NOMO-1 treated with dmso at 0.1 percent for 144 hours (cell line): ENCODE measurements around the gene OR14I1.

Source experiments
- DNase-seq: peaks from one replicate; lab custom pipeline; 2025; ENCODE audit not compliant: unreplicated experiment; lab: John Stamatoyannopoulos, UW

OR14I1 gene

GRCh38 chr1:248702714-248703113 lies at the start of gene OR14I1:
TSS of gene OR14I1 (minus strand) at chr1:248702766.
- DNase-seq: no peak

DNA sequence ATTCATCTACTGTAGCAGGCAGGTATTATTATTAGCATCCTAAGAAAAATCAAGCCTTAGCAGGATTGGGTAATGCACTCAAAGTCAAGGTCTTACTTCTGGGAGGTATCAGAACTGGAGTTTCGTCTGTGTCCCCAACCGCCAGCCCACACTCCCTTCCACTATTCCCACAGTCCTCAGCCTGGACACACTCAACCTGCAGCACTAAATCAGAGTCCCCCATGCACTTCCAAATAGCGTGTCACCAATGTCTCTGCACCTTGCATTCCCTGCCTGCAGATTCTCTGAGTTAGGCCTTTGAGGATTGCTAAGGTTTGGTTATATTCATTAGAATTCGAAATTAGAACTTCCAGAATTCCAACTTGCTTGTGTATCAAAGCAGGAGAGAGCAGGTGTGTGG lies 49.1 kb upstream of the OR14I1 start:
- DNase-seq: no peak

GRCh38 chr1:248751142-248751541 lies 48.6 kb upstream of the OR14I1 start:
- DNase-seq: no peak

GRCh38 chr1:248750496-248750895 lies 47.9 kb upstream of the OR14I1 start:
- no peak for DNase-seq

GRCh38 chr1:248748211-248748610 lies 45.6 kb upstream of the OR14I1 start:
- DNase-seq: no peak

DNA sequence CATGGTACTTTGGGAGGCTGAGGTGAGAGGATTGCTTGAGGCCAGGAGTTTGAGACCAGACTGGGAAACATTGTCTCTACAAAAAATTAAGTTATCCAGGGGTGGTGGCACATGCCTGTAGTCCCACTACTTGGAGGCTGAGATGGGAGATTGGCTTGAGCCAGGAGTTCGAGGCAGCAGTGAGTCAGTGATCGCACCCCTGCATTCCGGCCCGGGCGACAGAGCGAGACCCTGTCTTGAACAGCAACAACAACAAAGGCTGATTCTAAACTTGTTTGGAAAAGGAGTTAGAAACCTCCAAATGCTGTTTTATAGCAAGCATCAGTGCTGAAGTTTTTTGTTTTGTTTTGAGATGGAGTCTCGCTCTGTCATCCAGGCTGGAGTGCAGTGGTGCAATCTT lies 38.3 kb upstream of the OR14I1 start:
- no peak for DNase-seq

- DNase-seq: peak; percentile 30
Measured at GRCh38 chr1:248739572-248740205, 37.1 kb upstream of the OR14I1 start.

- DNase-seq: no peak
Measured at GRCh38 chr1:248737457-248737856, 34.9 kb upstream of the OR14I1 start.

GRCh38 chr1:248736977-248737376 lies 34.4 kb upstream of the OR14I1 start:
- DNase-seq: no peak

GRCh38 chr1:248733566-248733965 lies 31.0 kb upstream of the OR14I1 start:
- no peak for DNase-seq

DNA sequence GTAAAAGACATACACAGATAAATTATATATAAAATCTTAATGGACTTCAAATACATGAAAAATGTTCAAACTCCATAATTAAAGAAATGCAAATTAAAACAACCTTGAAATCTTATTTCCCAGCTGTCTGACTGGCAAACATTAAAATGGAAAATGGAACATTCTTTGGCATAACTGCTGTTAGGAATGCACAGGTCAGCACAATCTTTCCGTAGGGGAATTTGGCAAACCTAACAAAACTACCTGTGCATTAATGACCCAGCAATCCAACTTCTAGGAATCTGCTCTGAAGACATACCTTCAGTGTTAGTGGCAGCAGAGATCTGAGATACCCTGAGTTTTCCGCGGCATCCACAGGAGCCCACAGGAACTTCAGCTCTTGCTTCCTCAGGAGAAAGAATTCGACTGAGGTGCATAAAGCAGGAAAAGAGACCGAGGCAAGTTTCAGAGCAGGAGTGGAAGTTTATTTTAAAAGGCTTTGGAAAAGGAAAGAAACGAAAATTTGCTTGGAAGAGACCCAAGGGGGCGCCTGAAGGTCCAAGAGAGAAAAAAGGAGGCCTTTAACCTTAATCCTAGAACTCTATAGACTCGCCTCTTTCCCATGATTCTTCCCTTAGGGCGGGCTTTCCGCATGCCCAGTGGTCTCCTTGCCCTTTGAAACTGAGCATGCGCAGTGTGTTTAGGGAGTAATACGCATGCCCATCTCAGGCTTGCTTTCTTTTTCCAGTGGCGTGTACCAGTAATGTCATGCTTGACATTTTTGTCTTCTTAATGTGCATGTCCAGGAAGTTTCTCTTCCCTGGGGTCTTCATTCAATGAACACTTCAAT lies 28.2 kb upstream of the OR14I1 start:
- DNase-seq: no peak

- no peak for DNase-seq
Measured at GRCh38 chr1:248714248-248714647, 11.7 kb upstream of the OR14I1 start.

- DNase-seq: peak; percentile 61
Measured at GRCh38 chr1:248710305-248710900, 7.8 kb upstream of the OR14I1 start.

GRCh38 chr1:248704606-248705005 lies 2.0 kb upstream of the OR14I1 start:
- DNase-seq: no peak

DNA sequence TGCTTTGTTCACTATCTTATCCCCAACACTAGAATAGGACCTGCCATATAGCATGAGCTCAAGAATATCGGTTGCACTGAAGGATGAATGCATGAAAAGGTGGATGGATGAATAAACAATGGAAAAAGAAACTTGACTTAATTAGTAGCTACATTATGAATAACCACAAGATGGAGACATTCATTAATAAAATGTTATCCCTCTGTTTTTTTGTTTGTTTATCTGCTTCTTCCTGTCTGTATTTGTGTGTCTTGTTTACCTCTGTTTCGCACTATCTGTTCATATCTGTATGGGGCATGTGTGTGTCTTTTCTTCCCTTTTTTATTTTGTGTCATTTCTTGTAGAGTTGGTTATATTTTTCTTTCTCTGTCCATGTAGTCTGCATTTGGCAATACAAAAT lies 1.1 kb upstream of the OR14I1 start:
- no peak for DNase-seq

DNA sequence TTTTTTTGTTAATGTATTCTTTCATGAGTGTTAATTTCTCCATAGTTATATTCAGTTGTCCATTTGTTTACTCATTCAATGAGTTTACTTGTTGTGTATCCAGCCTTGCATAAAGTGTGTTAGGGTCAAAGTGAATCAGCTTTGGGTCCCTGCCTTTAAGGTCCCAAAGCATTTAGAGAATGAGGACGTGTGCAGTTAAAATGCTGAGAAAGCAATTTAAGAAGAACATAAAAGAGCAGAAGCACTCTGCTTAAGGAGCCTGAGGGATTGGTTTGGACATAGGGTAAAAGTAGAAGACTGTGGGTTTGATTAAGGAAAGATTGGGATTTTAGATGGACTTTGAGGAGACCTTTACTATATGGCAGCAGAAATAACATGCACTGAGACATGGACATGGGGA lies 3.5 kb downstream of the OR14I1 start:
- no peak for DNase-seq

DNA sequence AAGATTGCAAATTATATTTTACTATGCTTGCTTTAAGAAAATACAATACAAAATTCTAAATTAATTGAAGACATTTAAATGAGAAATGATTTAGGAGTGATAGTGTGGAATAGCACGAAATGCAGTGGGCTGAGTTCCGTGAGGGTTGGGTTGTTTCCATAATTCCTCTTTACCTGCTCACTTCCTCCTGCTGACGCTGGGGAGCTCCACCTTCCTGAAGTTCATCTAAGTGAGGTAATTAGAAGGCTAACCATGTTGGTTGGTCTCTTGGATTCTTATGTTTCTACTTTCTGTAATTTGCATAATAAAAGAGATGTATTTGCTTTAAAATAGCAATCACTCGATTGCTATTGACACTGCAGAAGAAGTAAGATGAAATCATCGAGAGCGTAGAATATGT lies 4.7 kb downstream of the OR14I1 start:
- no peak for DNase-seq

DNA sequence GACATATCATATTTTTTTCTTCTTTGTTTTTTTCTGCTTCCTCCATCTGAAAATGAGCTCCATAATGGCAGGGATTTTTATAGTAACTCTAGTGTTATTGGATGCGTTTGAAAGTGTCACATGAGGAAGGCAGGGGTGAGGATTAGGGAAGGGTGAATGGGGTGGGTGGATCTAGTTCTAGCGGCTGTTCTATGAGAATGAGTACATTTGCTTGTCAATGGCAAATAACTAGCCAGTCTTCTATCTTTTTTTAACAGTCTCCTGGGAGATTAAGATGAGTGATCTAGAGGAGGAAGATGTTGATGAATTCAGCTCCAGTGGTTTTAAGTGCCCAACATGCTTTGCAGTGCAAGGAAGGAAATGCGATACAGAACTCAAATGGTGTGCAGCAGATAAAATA lies 5.8 kb downstream of the OR14I1 start:
- DNase-seq: no peak

DNA sequence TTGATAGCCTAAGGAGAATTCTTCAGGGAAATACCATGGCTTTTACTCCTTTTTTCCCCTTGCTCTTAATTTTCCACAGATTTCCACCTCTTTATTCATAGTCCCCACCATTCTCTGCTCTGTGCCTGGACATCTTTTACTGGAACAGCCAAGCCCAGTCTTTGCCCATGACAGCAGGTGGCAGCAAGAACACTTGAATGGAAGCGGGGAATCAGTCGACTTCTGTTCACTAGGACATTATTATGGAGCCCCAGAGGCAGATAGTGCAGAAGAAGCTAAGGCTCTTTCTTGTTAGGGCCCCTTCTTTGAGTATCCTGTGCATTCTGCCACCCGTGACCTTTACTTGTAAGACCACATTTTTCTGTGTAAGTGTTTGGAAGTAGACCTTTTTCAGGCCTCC lies 6.3 kb downstream of the OR14I1 start:
- DNase-seq: peak; percentile 23

DNA sequence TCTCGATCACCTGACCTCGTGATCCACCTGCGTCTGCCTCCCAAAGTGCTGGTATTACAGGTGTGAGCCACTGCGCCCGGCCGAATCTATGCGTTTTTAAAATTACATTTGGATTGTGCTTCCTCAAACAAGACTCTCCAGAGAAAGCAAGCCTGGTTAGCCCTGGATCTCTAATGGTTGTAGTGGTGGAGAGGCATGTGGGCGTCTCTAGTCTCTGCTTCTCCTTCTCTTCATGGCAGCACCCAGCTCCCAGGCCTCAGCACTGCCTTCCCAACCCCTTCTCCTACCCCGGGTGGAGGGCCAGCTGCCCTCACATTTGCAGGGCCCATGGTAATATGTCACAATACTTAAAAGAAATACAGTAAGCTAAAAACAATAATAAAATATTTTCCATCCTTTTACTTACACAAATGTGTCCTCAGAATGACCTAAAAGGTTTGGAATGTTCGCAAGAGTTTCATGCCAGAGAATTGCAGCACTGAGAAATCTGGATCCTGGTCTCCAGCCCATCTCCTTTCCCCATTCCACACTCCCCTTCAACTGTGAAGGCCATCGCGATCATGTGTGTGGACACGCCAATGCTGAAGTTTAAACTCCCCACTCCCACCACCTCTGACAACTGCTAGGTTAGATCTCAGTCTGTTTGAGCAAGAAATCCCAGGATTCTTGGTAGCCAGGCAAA lies 7.0 kb downstream of the OR14I1 start:
- no peak for DNase-seq

GRCh38 chr1:248691567-248692155 lies 10.9 kb downstream of the OR14I1 start:
- DNase-seq: no peak
